H9 (cell line): ENCODE data around the gene BIN1. TPM values are rescaled to one million over a fixed set of nuclear protein-coding genes. Genes with fewer than 3 reads are reported as not detected.

Source experiments
- DNase-seq: peaks from one replicate; pipeline ENCODE4 v3.0.0-alpha.2; 2017
- H2AFZ ChIP-seq: one replicate; pipeline ENCODE4 v1.6.1; 2013; ENCODE audit warnings: mild to moderate bottlenecking, low read length, control low read depth, moderate library complexity
- H2AK5ac ChIP-seq: 2 replicates; pipeline ENCODE4 v1.6.1; 2013; ENCODE audit warnings: low read length, control low read depth, mixed read lengths; ENCODE audit not compliant: insufficient read length
- H2BK120ac ChIP-seq: one replicate; pipeline ENCODE4 v1.6.1; 2013; ENCODE audit warnings: low read depth, mild to moderate bottlenecking, low read length, control low read depth, inconsistent platforms; ENCODE audit not compliant: poor library complexity, severe bottlenecking
- H2BK12ac ChIP-seq: 2 replicates; pipeline ENCODE4 v1.6.1; 2013; ENCODE audit warnings: low read length, control low read depth, mixed read lengths, low read depth; ENCODE audit not compliant: insufficient read length
- H2BK15ac ChIP-seq: 2 replicates; pipeline ENCODE4 v1.6.1; 2013; ENCODE audit warnings: low read depth, low read length, control low read depth
- H2BK20ac ChIP-seq: one replicate; pipeline ENCODE4 v1.6.1; 2013; ENCODE audit warnings: low read depth, mild to moderate bottlenecking, low read length, control low read depth, inconsistent platforms; ENCODE audit not compliant: poor library complexity, severe bottlenecking
- H2BK5ac ChIP-seq: 2 replicates; pipeline ENCODE4 v1.6.1; 2013; ENCODE audit warnings: low read length, control low read depth, mixed read lengths; ENCODE audit not compliant: insufficient read length
- H3K14ac ChIP-seq: 2 replicates; pipeline ENCODE4 v1.6.1; 2013; ENCODE audit warnings: low read length, control low read depth; ENCODE audit not compliant: insufficient read depth
- H3K18ac ChIP-seq: 2 replicates; pipeline ENCODE4 v1.6.1; 2013; ENCODE audit warnings: low read depth, mild to moderate bottlenecking, mixed read lengths, low read length, control low read depth; ENCODE audit not compliant: insufficient read length
- H3K23ac ChIP-seq: 2 replicates; pipeline ENCODE4 v1.6.1; 2013; ENCODE audit warnings: low read length, control low read depth, mixed read lengths, low read depth; ENCODE audit not compliant: insufficient read length
- H3K23me2 ChIP-seq: 2 replicates; pipeline ENCODE4 v1.6.1; 2013; ENCODE audit warnings: low read depth, mild to moderate bottlenecking, mixed read lengths, low read length, control low read depth; ENCODE audit not compliant: insufficient read length, poor library complexity, severe bottlenecking
- H3K27ac ChIP-seq: 2 replicates; pipeline ENCODE4 v1.5.1; 2013; ENCODE audit warnings: low read length, control low read depth, mixed read lengths, low read depth; ENCODE audit not compliant: insufficient read length
- H3K27me3 ChIP-seq: 2 replicates; pipeline ENCODE4 v1.6.1; 2013; ENCODE audit warnings: low read length, control low read depth, inconsistent platforms; ENCODE audit not compliant: insufficient read depth
- H3K4ac ChIP-seq: 2 replicates; pipeline ENCODE4 v1.6.1; 2013; ENCODE audit warnings: low read depth, mild to moderate bottlenecking, control low read depth, inconsistent platforms, low read length, moderate library complexity
- H3K4me1 ChIP-seq: 2 replicates; pipeline ENCODE4 v1.6.1; 2013; ENCODE audit warnings: low read length, control low read depth, inconsistent platforms; ENCODE audit not compliant: insufficient read depth
- H3K4me2 ChIP-seq: 2 replicates; pipeline ENCODE4 v1.6.1; 2013; ENCODE audit warnings: low read length, control low read depth, mixed read lengths; ENCODE audit not compliant: insufficient read length, insufficient read depth
- H3K56ac ChIP-seq: 2 replicates; pipeline ENCODE4 v1.6.1; 2013; ENCODE audit warnings: low read depth, mild to moderate bottlenecking, mixed read lengths, low read length, control low read depth; ENCODE audit not compliant: insufficient read length
- H3K79me1 ChIP-seq: 2 replicates; pipeline ENCODE4 v1.6.1; 2013; ENCODE audit warnings: low read depth, mild to moderate bottlenecking, moderate library complexity, low read length, control low read depth, inconsistent platforms; ENCODE audit not compliant: insufficient read depth, poor library complexity, severe bottlenecking
- H3K79me2 ChIP-seq: 2 replicates; pipeline ENCODE4 v1.6.1; 2013; ENCODE audit warnings: low read length, control low read depth, inconsistent platforms; ENCODE audit not compliant: insufficient read depth
- H3K9ac ChIP-seq: 2 replicates; pipeline ENCODE4 v1.6.1; 2013; ENCODE audit warnings: low read length, control low read depth, mixed read lengths; ENCODE audit not compliant: insufficient read length; ENCODE audit errors: extremely low read depth
- H3K9me3 ChIP-seq: one replicate; pipeline ENCODE4 v1.6.1; 2013; ENCODE audit warnings: low read depth, low read length, inconsistent platforms; ENCODE audit not compliant: control insufficient read depth
- H3T11ph ChIP-seq: one replicate; pipeline ENCODE4 v1.6.1; 2013; ENCODE audit warnings: mild to moderate bottlenecking, low read length, control low read depth, inconsistent platforms
- H4K20me1 ChIP-seq: one replicate; pipeline ENCODE4 v1.6.1; 2013; ENCODE audit not compliant: control insufficient read depth, insufficient read length, insufficient read depth
- H4K5ac ChIP-seq: 2 replicates; pipeline ENCODE4 v1.6.1; 2013; ENCODE audit warnings: low read depth, mild to moderate bottlenecking, mixed read lengths, low read length, control low read depth; ENCODE audit not compliant: insufficient read length
- H4K8ac ChIP-seq: replicated peaks from 2 replicates; pipeline ENCODE4 v1.6.1; 2013; ENCODE audit warnings: low read length, control low read depth, mixed read lengths, low read depth; ENCODE audit not compliant: insufficient read length
- H4K91ac ChIP-seq: 2 replicates; pipeline ENCODE4 v1.6.1; 2013; ENCODE audit warnings: low read depth, mild to moderate bottlenecking, moderate library complexity, mixed read lengths, low read length, control low read depth; ENCODE audit not compliant: insufficient read length
- H3K27ac Mint-ChIP-seq, 3 experiments: 2 replicates in 2 of 3; 3 replicates in 1 of 3; pipeline ENCODE4 v1.8.0; 2020 to 2021; ENCODE audit warnings: mixed read lengths in 3 of 3, mild to moderate bottlenecking in 1 of 3, moderate library complexity in 1 of 3
- H3K27me3 Mint-ChIP-seq: 2 replicates; pipeline ENCODE4 v1.8.0; 2021; ENCODE audit warnings: low read depth, mild to moderate bottlenecking, moderate library complexity, mixed read lengths
- H3K36me3 Mint-ChIP-seq, 3 experiments: 2 replicates in 2 of 3; 3 replicates in 1 of 3; pipeline ENCODE4 v1.8.0; 2020 to 2021; ENCODE audit warnings: low read depth in 3 of 3, mixed read lengths in 3 of 3; ENCODE audit not compliant: insufficient read depth in 1 of 3
- H3K4me1 Mint-ChIP-seq, 2 experiments: 2 replicates each; pipeline ENCODE4 v1.8.0; 2020; ENCODE audit warnings: mixed read lengths in 2 of 2
- H3K4me3 Mint-ChIP-seq, 2 experiments: 2 replicates in 1 of 2; 3 replicates in 1 of 2; pipeline ENCODE4 v1.8.0; 2020 to 2021; ENCODE audit warnings: mild to moderate bottlenecking in 2 of 2, mixed read lengths in 2 of 2, moderate library complexity in 1 of 2
- H3K9me3 Mint-ChIP-seq, 2 experiments: 2 replicates in 1 of 2; 3 replicates in 1 of 2; pipeline ENCODE4 v1.8.0; 2020; ENCODE audit warnings: mild to moderate bottlenecking in 2 of 2, mixed read lengths in 2 of 2, moderate library complexity in 1 of 2
- WGBS: extraction: QIAGEN DNeasy Blood & Tissue Kit; methylation state at CpG from one replicate; pipeline ENCODE4 v1.1.7; 2013; ENCODE audit warnings: missing lambda C conversion rate, low lambda C conversion rate, mixed read lengths; ENCODE audit not compliant: insufficient read length; ENCODE audit errors: extremely low coverage; 5-methylcytosine and 5-hydroxymethylcytosine counted together
- total RNA-seq: library from RNA; stranded (reverse); gene quantifications from 2 replicates; pipeline ENCODE4 v1.2.1, GENCODE V29; 2021
- TF ChIP-seq, protein P1 (sequence below): fragments of 200-600 bp; sonication (generic); conservative IDR thresholded peaks from 3 replicates; pipeline ENCODE4 v1.8.0; 2021; ENCODE audit warnings: antibody characterized with exemption, mild to moderate bottlenecking

BIN1 gene
- total RNA-seq, 1 experiment from 2014 or later = 32.0 TPM

DNA sequence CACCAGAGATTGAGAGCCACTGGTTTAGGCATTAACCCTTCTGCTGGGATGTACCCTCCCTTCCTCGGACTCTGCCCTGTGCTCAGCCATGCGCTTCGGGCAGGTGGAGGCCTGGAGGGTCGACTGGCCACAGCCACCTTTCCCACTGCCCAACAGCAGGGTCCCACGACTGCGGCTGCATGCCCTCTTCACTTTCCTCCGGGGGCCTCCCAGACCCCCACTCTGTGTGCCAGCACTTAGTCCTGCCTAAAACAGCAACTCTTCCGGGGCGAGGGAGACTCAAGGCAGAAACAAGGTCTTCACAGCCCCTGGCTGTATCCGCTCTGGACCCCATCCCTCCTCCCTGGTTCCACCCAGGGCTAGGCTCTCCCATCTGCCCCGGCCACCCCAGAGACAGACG, 31.3 kb upstream of the BIN1 start:
- H4K5ac ChIP-seq = no peak overlapping the region
- H3K9me3 Mint-ChIP-seq = peaks cover 3% of the 10 kb centered on the region in 2 experiments; a peak in 3 of 5 replicates
- H3K4ac ChIP-seq = no peak overlapping the region
- no peak overlapping the region for H3K14ac ChIP-seq
- no peak overlapping the region for H2BK5ac ChIP-seq
- no peaks in the 10 kb centered on the region for H3K36me3 Mint-ChIP-seq
- peaks cover 1% of the 10 kb centered on the region for H3K27me3 Mint-ChIP-seq
- no peaks in the 10 kb centered on the region for H3K9me3 ChIP-seq
- no peak overlapping the region for H3K27ac Mint-ChIP-seq
- H3K4me1 ChIP-seq = no peaks in the 10 kb centered on the region
- no peaks in the 10 kb centered on the region for H3K4me1 Mint-ChIP-seq
- no peak overlapping the region for H2BK120ac ChIP-seq
- no peak overlapping the region for H3K18ac ChIP-seq
- H3K23me2 ChIP-seq = no peaks in the 10 kb centered on the region
- H3K4me2 ChIP-seq = no peak overlapping the region
- H3K27ac ChIP-seq = no peak overlapping the region
- no peak overlapping the region for H3K9ac ChIP-seq
- no peaks in the 10 kb centered on the region for H4K20me1 ChIP-seq
- H4K8ac ChIP-seq = no peak overlapping the region
- H2BK12ac ChIP-seq = no peak overlapping the region
- H2BK15ac ChIP-seq = no peak overlapping the region
- H3K79me2 ChIP-seq = no peaks in the 10 kb centered on the region
- no peak overlapping the region for H3T11ph ChIP-seq
- H4K91ac ChIP-seq = no peak overlapping the region
- H3K4me3 Mint-ChIP-seq = no peak overlapping the region
- no peak overlapping the region for H2BK20ac ChIP-seq
- no peak overlapping the region for H3K23ac ChIP-seq
- no peaks in the 10 kb centered on the region for H3K27me3 ChIP-seq
- H3K56ac ChIP-seq = no peak overlapping the region
- H3K79me1 ChIP-seq = no peaks in the 10 kb centered on the region
- WGBS = no CpG with 5 or more reads among the region's 12 CpGs
- no peak overlapping the region for H2AK5ac ChIP-seq
- H2AFZ ChIP-seq = no peak overlapping the region
- DNase-seq = no peak
- TF ChIP-seq, protein P1, sequence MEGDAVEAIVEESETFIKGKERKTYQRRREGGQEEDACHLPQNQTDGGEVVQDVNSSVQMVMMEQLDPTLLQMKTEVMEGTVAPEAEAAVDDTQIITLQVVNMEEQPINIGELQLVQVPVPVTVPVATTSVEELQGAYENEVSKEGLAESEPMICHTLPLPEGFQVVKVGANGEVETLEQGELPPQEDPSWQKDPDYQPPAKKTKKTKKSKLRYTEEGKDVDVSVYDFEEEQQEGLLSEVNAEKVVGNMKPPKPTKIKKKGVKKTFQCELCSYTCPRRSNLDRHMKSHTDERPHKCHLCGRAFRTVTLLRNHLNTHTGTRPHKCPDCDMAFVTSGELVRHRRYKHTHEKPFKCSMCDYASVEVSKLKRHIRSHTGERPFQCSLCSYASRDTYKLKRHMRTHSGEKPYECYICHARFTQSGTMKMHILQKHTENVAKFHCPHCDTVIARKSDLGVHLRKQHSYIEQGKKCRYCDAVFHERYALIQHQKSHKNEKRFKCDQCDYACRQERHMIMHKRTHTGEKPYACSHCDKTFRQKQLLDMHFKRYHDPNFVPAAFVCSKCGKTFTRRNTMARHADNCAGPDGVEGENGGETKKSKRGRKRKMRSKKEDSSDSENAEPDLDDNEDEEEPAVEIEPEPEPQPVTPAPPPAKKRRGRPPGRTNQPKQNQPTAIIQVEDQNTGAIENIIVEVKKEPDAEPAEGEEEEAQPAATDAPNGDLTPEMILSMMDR = no peak
